ENCODE data around the gene ELP5. TPM values are rescaled to one million over a fixed set of nuclear protein-coding genes. Genes with fewer than 3 reads are reported as not detected.

ELP5 gene
- total and polyA plus RNA-seq, 2 donors from 2014 or later: 41.9 to 110 TPM

- FAIRE-seq (no peak), DNase-seq (no peak)
- H3K27me3 ChIP-seq (ENCODE audit: control insufficient read depth, insufficient read depth, low read length): no peaks in the 10 kb centered on the region
- H3K4me1 ChIP-seq (ENCODE audit: control insufficient read depth in 2 of 3, insufficient read depth in 2 of 3, low read depth in 1 of 3, low read length in 3 of 3): peaks cover 4 to 41% (median 28%) of the 10 kb centered on the region in 3 donors
- intact Hi-C loops (cut with DNase I): no loop called here
- TF ChIP-seq, protein P1, sequence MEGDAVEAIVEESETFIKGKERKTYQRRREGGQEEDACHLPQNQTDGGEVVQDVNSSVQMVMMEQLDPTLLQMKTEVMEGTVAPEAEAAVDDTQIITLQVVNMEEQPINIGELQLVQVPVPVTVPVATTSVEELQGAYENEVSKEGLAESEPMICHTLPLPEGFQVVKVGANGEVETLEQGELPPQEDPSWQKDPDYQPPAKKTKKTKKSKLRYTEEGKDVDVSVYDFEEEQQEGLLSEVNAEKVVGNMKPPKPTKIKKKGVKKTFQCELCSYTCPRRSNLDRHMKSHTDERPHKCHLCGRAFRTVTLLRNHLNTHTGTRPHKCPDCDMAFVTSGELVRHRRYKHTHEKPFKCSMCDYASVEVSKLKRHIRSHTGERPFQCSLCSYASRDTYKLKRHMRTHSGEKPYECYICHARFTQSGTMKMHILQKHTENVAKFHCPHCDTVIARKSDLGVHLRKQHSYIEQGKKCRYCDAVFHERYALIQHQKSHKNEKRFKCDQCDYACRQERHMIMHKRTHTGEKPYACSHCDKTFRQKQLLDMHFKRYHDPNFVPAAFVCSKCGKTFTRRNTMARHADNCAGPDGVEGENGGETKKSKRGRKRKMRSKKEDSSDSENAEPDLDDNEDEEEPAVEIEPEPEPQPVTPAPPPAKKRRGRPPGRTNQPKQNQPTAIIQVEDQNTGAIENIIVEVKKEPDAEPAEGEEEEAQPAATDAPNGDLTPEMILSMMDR (IDR thresholded peaks at IDR 0.05; ENCODE audit: borderline replicate concordance, extremely low read depth, insufficient read depth): no peak
- H3K27ac ChIP-seq (ENCODE audit: low read depth in 2 of 2, low read length in 2 of 2): peak overlapping the region in 1 of 2 donors; percentile 28
- H3K4me3 ChIP-seq (ENCODE audit: low read length in 3 of 3): no peak overlapping the region
- H3K9me3 ChIP-seq (ENCODE audit: control insufficient read depth in 2 of 3, insufficient read depth in 1 of 3, low read length in 3 of 3): no peaks in the 10 kb centered on the region
- H3K36me3 ChIP-seq (ENCODE audit: control insufficient read depth in 2 of 3, insufficient read depth in 3 of 3, low read length in 3 of 3): peaks cover 5 to 55% (median 38%) of the 10 kb centered on the region in 3 donors
- no peak overlapping the region for H3K9ac ChIP-seq (ENCODE audit: low read length in 3 of 3)
Measured at GRCh38 chr17:7223375-7223774, 28.6 kb upstream of the ELP5 start.

DNA sequence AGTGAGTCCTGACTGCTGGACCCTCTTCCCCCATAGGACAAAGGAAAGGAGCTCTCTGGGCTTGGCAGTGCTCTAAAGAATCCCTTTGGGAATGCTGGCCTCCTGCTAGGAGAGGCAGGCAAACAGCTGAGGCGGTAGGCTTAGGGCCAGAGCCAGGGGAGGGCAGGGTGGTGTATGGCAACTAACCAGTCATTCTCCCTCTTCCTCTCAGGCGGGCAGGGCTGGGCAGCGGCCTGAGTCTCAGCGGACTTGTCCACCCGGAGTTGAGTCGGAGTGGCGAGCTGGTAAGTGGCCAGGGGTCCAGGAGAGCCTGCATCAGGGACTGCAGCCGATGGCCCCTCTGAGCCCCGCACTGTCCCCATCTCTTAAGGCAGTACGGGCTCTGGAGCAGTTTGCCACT, 27.9 kb upstream of the ELP5 start:
- Histone ChIP-seq H3K27me3 (ENCODE audit: control insufficient read depth, insufficient read depth, low read length) (no peaks in the 10 kb centered on the region), H3K27ac (ENCODE audit: low read depth in 2 of 2, low read length in 2 of 2) (no peak overlapping the region), H3K9ac (ENCODE audit: low read length in 3 of 3) (no peak overlapping the region), H3K36me3 (ENCODE audit: control insufficient read depth in 2 of 3, insufficient read depth in 3 of 3, low read length in 3 of 3) (peaks cover 5 to 62% (median 42%) of the 10 kb centered on the region in 3 donors), H3K4me3 (ENCODE audit: low read length in 3 of 3) (no peak overlapping the region), H3K4me1 (ENCODE audit: control insufficient read depth in 2 of 3, insufficient read depth in 2 of 3, low read depth in 1 of 3, low read length in 3 of 3) (peaks cover 2 to 39% (median 21%) of the 10 kb centered on the region in 3 donors), H3K9me3 (ENCODE audit: control insufficient read depth in 2 of 3, insufficient read depth in 1 of 3, low read length in 3 of 3) (no peaks in the 10 kb centered on the region)
- TF ChIP-seq, protein P1 (IDR thresholded peaks at IDR 0.05; ENCODE audit: borderline replicate concordance, extremely low read depth, insufficient read depth): no peak
- intact Hi-C loops (cut with DNase I): no loop called here
- peak in 1 of 5 donors; percentile 78 for DNase-seq
- no peak for FAIRE-seq

DNA sequence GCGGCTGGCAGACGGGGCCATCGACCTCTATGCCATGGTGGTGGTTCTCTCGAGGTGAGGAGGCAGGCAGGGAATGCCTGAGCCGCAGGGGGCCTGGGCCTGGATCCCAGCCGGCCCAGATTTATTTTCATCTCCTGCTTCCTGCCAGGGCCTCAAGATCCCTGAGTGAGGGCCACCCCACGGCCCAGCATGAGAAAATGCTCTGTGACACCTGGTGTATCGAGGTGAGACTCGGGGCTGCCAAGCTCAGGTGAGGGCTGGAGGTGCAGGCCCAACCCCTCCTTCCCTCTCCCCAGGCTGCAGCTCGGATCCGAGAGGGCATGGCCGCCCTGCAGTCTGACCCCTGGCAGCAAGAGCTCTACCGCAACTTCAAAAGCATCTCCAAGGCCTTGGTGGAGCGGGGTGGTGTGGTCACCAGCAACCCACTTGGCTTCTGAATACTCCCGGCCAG, 27.3 kb upstream of the ELP5 start:
- no peaks in the 10 kb centered on the region for H3K27me3 ChIP-seq (ENCODE audit: control insufficient read depth, insufficient read depth, low read length)
- no peak overlapping the region for H3K4me3 ChIP-seq (ENCODE audit: low read length in 3 of 3)
- FAIRE-seq (no peak), DNase-seq (peak in 1 of 5 donors; percentile 64)
- H3K4me1 ChIP-seq (ENCODE audit: control insufficient read depth in 2 of 3, insufficient read depth in 2 of 3, low read depth in 1 of 3, low read length in 3 of 3): peaks cover 0 to 34% (median 17%) of the 10 kb centered on the region in 3 donors
- no peak overlapping the region for H3K27ac ChIP-seq (ENCODE audit: low read depth in 2 of 2, low read length in 2 of 2)
- no peak overlapping the region for H3K9ac ChIP-seq (ENCODE audit: low read length in 3 of 3)
- intact Hi-C loops (cut with DNase I): no loop called here
- H3K36me3 ChIP-seq (ENCODE audit: control insufficient read depth in 2 of 3, insufficient read depth in 3 of 3, low read length in 3 of 3): peaks cover 5 to 68% (median 47%) of the 10 kb centered on the region in 3 donors
- H3K9me3 ChIP-seq (ENCODE audit: control insufficient read depth in 2 of 3, insufficient read depth in 1 of 3, low read length in 3 of 3): no peaks in the 10 kb centered on the region
- TF ChIP-seq, protein P1 (IDR thresholded peaks at IDR 0.05; ENCODE audit: borderline replicate concordance, extremely low read depth, insufficient read depth): no peak
